Measurements from ENCODE around the gene GPR141. TPM values are rescaled to one million over a fixed set of nuclear protein-coding genes. Genes with fewer than 3 reads are reported as not detected.

The GPR141 gene
- total RNA-seq (1 to 10 TPM; 2.5 to 3.5 TPM), polyA plus RNA-seq (ENCODE audit: insufficient read depth, low read depth, low replicate concordance) (1.8 TPM)
- long read RNA-seq, donor 1, result 0 reads
- long read RNA-seq, donor 2, result 0 reads

GRCh38 chr7:37683246-37684120, at the start of gene GPR141:
Gene GPR141, plus strand, starts transcription at chr7:37683766. Its CDS starts 56,628 bp downstream, at chr7:37740394.
- Histone ChIP-seq H3K36me3 (ENCODE audit: low read depth, missing control alignments) (no peaks in the 10 kb centered on the region), H3K27ac (no peak within 1 kb of the TSS), H3K4me1 (no peaks in the 10 kb centered on the region), H3K9me3 (no peaks in the 10 kb centered on the region), H3K27me3 (no peaks in the 10 kb centered on the region), H3K4me3 (no peak within 1 kb of the TSS)
- 82 to 84% methylated on average over 2 of the region's 2 CpGs for WGBS, 2 donors
- intact Hi-C loops (cut with DNase I; ENCODE audit: low total_unique reads), result no loop called here
- DNase-seq, result no peak
- TF ChIP-seq CTCF (IDR thresholded peaks at IDR 0.05) (no peak), POLR2A (IDR thresholded peaks at IDR 0.05) (no peak)

GRCh38 chr7:37635346-37635745, 48.2 kb upstream of the GPR141 start:
- Histone ChIP-seq H3K27me3 (no peaks in the 10 kb centered on the region), H3K4me3 (no peak overlapping the region), H3K36me3 (ENCODE audit: low read depth, missing control alignments) (no peaks in the 10 kb centered on the region), H3K9me3 (no peaks in the 10 kb centered on the region), H3K4me1 (no peaks in the 10 kb centered on the region), H3K27ac (no peak overlapping the region)
- DNase-seq, result no peak
- intact Hi-C loops (cut with DNase I; ENCODE audit: low total_unique reads), result no loop called here
- TF ChIP-seq CTCF (IDR thresholded peaks at IDR 0.05) (no peak), POLR2A (IDR thresholded peaks at IDR 0.05) (no peak)

GRCh38 chr7:37642028-37642540, 41.5 kb upstream of the GPR141 start:
- H3K36me3 ChIP-seq (ENCODE audit: low read depth, missing control alignments), result no peaks in the 10 kb centered on the region
- no peaks in the 10 kb centered on the region for H3K9me3 ChIP-seq
- WGBS, 2 donors, result 87 to 100% methylated on average over 1 to 6 of the region's 6 CpGs
- TF ChIP-seq CTCF (IDR thresholded peaks at IDR 0.05), result no peak
- TF ChIP-seq POLR2A (IDR thresholded peaks at IDR 0.05), result no peak
- intact Hi-C loops (cut with DNase I; ENCODE audit: low total_unique reads), result no loop called here
- no peak for DNase-seq
- H3K4me3 ChIP-seq, result no peak overlapping the region
- H3K27me3 ChIP-seq, result no peaks in the 10 kb centered on the region
- H3K27ac ChIP-seq, result no peak overlapping the region
- peaks cover 4% of the 10 kb centered on the region for H3K4me1 ChIP-seq

GRCh38 chr7:37643876-37644275, 39.7 kb upstream of the GPR141 start:
- TF ChIP-seq CTCF (IDR thresholded peaks at IDR 0.05) (no peak), POLR2A (IDR thresholded peaks at IDR 0.05) (no peak)
- peaks cover 4% of the 10 kb centered on the region for H3K4me1 ChIP-seq
- H3K27me3 ChIP-seq, result no peaks in the 10 kb centered on the region
- H3K9me3 ChIP-seq, result no peaks in the 10 kb centered on the region
- peak; percentile 41 for DNase-seq
- WGBS, 2 donors, result 79 to 81% methylated on average over 1 of the region's 1 CpG
- no peaks in the 10 kb centered on the region for H3K36me3 ChIP-seq (ENCODE audit: low read depth, missing control alignments)
- no peak overlapping the region for H3K4me3 ChIP-seq
- no peak overlapping the region for H3K27ac ChIP-seq
- intact Hi-C loops (cut with DNase I; ENCODE audit: low total_unique reads), result no loop called here
